ENCODE results near the gene E2F6. TPM values are rescaled to one million over a fixed set of nuclear protein-coding genes. Genes with fewer than 3 reads are reported as not detected.

Gene E2F6
- polyA plus RNA-seq, 1 of the 3 experiments (the other 2 are of a cell fraction), result 15.3 TPM

- TF ChIP-seq TAF1 (IDR thresholded peaks at IDR 0.05; ENCODE audit: borderline replicate concordance, low read depth, low read length), result no peak
- no peak for TF ChIP-seq MAX (IDR thresholded peaks at IDR 0.05; ENCODE audit: low read depth)
- no peak for TF ChIP-seq MEF2A (IDR thresholded peaks at IDR 0.05; ENCODE audit: borderline replicate concordance, low read depth)
These were observed 42.3 kb upstream of the E2F6 start (continued) for GRCh38 chr2:11508279-11508678.

GRCh38 chr2:11507517-11507916, 41.6 kb upstream of the E2F6 start:
- Histone ChIP-seq H4K20me1 (ENCODE audit: insufficient read depth) (no peaks in the 10 kb centered on the region), H2AFZ (ENCODE audit: low read depth) (no peak overlapping the region), H3K27me3 (ENCODE audit: insufficient read depth) (no peaks in the 10 kb centered on the region), H3K36me3 (replicated peaks in 1 of 2; ENCODE audit: control insufficient read depth in 1 of 2, insufficient read depth in 2 of 2, low read length in 1 of 2) (no peaks in the 10 kb centered on the region), H3K4me3 (ENCODE audit: low read depth in 2 of 2, low read length in 1 of 2) (no peak overlapping the region), H3K9me3 (peaks cover 7% of the 10 kb centered on the region; the same call in 1 of the 2 replicates), H3K4me2 (no peak overlapping the region), H3K9ac (no peak overlapping the region), H3F3A (replicated peaks; ENCODE audit: insufficient read depth) (no peaks in the 10 kb centered on the region), H3K79me2 (ENCODE audit: insufficient read depth) (no peaks in the 10 kb centered on the region), H3K4me1 (ENCODE audit: control insufficient read depth in 1 of 2, insufficient read depth in 2 of 2, low read depth in 1 of 2, low read length in 1 of 2) (peaks cover 0 to 13% of the 10 kb centered on the region in 2 experiments; a peak in 2 of 4 replicates), H3K9me2 (no peaks in the 10 kb centered on the region), H3K27ac (ENCODE audit: low read depth in 2 of 2, low read length in 1 of 2) (no peak overlapping the region)
- DNase-seq, result no peak
- ChIA-PET POLR2A (no interaction called here), CTCF (interaction anchor here (0.6 to 1.7 kb wide), 3 partner anchors 76 to 167 kb away, joined by 3 to 4 read pairs (median 3); no protein-coding TSS in a partner anchor)
- WGBS (ENCODE audit: low lambda C conversion rate), result 63% methylated on average over 2 of the region's 2 CpGs
- TF ChIP-seq JUND (IDR thresholded peaks at IDR 0.05), result no peak
- no peak for TF ChIP-seq TCF12 (IDR thresholded peaks at IDR 0.05)
- TF ChIP-seq FOXJ3 (CRISPR knock-in tag; IDR thresholded peaks at IDR 0.05), result no peak
- TF ChIP-seq SIN3A (IDR thresholded peaks at IDR 0.05; ENCODE audit: borderline replicate concordance, low read depth, low read length), result no peak
- TF ChIP-seq CTCF (IDR thresholded peaks at IDR 0.05), result no peak
- no peak for TF ChIP-seq TAF1 (IDR thresholded peaks at IDR 0.05; ENCODE audit: borderline replicate concordance, low read depth, low read length)
- TF ChIP-seq RAD21 (IDR thresholded peaks at IDR 0.05; ENCODE audit: low read length), result no peak
- TF ChIP-seq CHD2 (IDR thresholded peaks at IDR 0.05; ENCODE audit: low read length, partially characterized antibody), result no peak
- TF ChIP-seq EP300 (IDR thresholded peaks at IDR 0.05; ENCODE audit: borderline replicate concordance in 1 of 2, low read depth in 1 of 2, low read length in 1 of 2), result no peak
- no peak for TF ChIP-seq NRF1 (IDR thresholded peaks at IDR 0.05; ENCODE audit: low read depth, low read length)
- no peak for TF ChIP-seq EZH2phosphoT487 (IDR thresholded peaks at IDR 0.05; ENCODE audit: borderline replicate concordance, low read depth)
- TF ChIP-seq MEF2A (IDR thresholded peaks at IDR 0.05; ENCODE audit: borderline replicate concordance, low read depth), result no peak
- TF ChIP-seq RCOR1 (IDR thresholded peaks at IDR 0.05; ENCODE audit: low read length), result no peak
- no peak for TF ChIP-seq SMC3 (IDR thresholded peaks at IDR 0.05; ENCODE audit: low read depth, low read length)
- TF ChIP-seq POLR2AphosphoS5 (IDR thresholded peaks at IDR 0.05; ENCODE audit: low read depth, low read length), result no peak
- no peak for TF ChIP-seq RXRA (IDR thresholded peaks at IDR 0.05; ENCODE audit: borderline replicate concordance, low read depth)
- TF ChIP-seq ELF1 (IDR thresholded peaks at IDR 0.05), result no peak
- TF ChIP-seq NFIC (IDR thresholded peaks at IDR 0.05; ENCODE audit: borderline replicate concordance), result no peak
- TF ChIP-seq REST (IDR thresholded peaks at IDR 0.05; ENCODE audit: low read depth, low read length), result no peak
- TF ChIP-seq GABPA (IDR thresholded peaks at IDR 0.05; ENCODE audit: low read depth), result no peak

All from SK-N-SH (cell line).